Heart left ventricle (tissue), 13 donors: Measurements from ENCODE around the gene INPP5D.
"Not testable (repeated sequence)": the region's sequence is repeated elsewhere in the genome, so short reads cannot be mapped to it uniquely, and the experiment has no call there.

Source experiments
- CTCF ChIP-seq, 12 donors: fragments of 200-600 bp; sonication (generic) in 4 of 12; IDR thresholded peaks; one replicate each; pipeline versions ENCODE4 v1.5.0 to v1.8.0; 2018 to 2022; ENCODE audit warnings: antibody characterized with exemption in 12 of 12, mild to moderate bottlenecking in 5 of 12
- POLR2A ChIP-seq, 2 donors: fragments of 450-650 bp; IDR thresholded peaks; one replicate each; pipeline ENCODE4 v1.6.1; 2017; ENCODE audit warnings: antibody characterized with exemption in 2 of 2, mild to moderate bottlenecking in 2 of 2, moderate library complexity in 2 of 2
- donor health status: ischemic (EF 13 %, LVEDD 7.1; RV severe dilation, severe dysfunction).
- donor health status: DM: no; HTN: yes; CAD: no.
- donor health status: DM: no; HTN: no; CAD: no.
- donor health status: ischemic (EF 25% LVEDD 6.9; RV normal size, moderate dysfunction).
- donor health status: ischemic (EF 25% LVEDD 5.7; RV mildly dilated, moderate dysfunction).
- donor health status: ischemic (EF 35%, LVEDD 5.7; RV mildly dilated, moderate dysfunction).
- donor health status: nonischemic (EF 11% LVEDD 7.7; RV severe dilation, severe dysfunction).
- donor health status: DM: yes; HTN: yes; CAD: no.
- donor health status: PGD.
- donor health status: ischemic (EF 29% LVEDD 5.4; RV normal size, mild dysfunction).
- donor health status: nonischemic (EF 23%, LVEDD 6.1; RV moderate dilation, normal function).

GRCh38 chr2:233191016-233191415, 130.9 kb downstream of the INPP5D start:
- not testable (repeated sequence) for TF ChIP-seq CTCF, POLR2A (IDR thresholded peaks at IDR 0.05)
